BJ (cell line): ENCODE results near the gene EML6. TPM values are rescaled to one million over a fixed set of nuclear protein-coding genes. Genes with fewer than 3 reads are reported as not detected.
A peak's percentile ranks its signal among the peaks of the same experiment; 100 is the strongest.

Experiments
- CTCF ChIA-PET: fragments of 350-600 bp; formaldehyde crosslinking; extraction: SDS; loops from one replicate; lab custom pipeline; 2021; ENCODE audit warnings: antibody characterized with exemption, inconsistent platforms; lab: Yijun Ruan, JAX
- POLR2A ChIA-PET: fragments of 300-600 bp; sonication (Branson Sonifier 250); formaldehyde crosslinking; extraction: SDS; loops from one replicate; lab custom pipeline; 2021; ENCODE audit warnings: antibody characterized with exemption; lab: Charles Lee
- DNase-seq: peaks from one replicate; pipeline ENCODE4 v3.0.0-alpha.2; 2011; ENCODE audit warnings: low read depth
- H3K27me3 ChIP-seq: 2 replicates; pipeline ENCODE4 v1.6.0; 2011; ENCODE audit warnings: low read length; ENCODE audit not compliant: control insufficient read depth, insufficient read depth
- H3K36me3 ChIP-seq: 2 replicates; pipeline ENCODE4 v1.5.1; 2011; ENCODE audit warnings: low read length; ENCODE audit not compliant: control insufficient read depth, insufficient read depth
- H3K4me3 ChIP-seq: 2 replicates; pipeline ENCODE4 v1.5.1; 2011; ENCODE audit warnings: low read depth, mild to moderate bottlenecking, control low read depth, low read length
- CTCF ChIP-seq: IDR thresholded peaks from 2 replicates; pipeline ENCODE4 v1.5.1; 2011; ENCODE audit warnings: low read depth, mild to moderate bottlenecking, control low read depth, inconsistent platforms, low read length, moderate library complexity; ENCODE audit not compliant: insufficient read depth
- polyA plus RNA-seq: library from polyadenylated mRNA; depleted of rRNA; stranded (reverse); fragments of >200 nt; gene quantifications from 2 replicates; pipeline ENCODE4 v1.2.3, GENCODE V29; 2011

The EML6 gene
- polyA plus RNA-seq, 1 experiment: 0.18 TPM

GRCh38 chr2:54899576-54900200 is 176.2 kb downstream of the EML6 start:
- CTCF ChIA-PET: interaction anchor here (0.5 to 7.2 kb wide), 34 partner anchors 9 to 601 kb away, joined by 3 to 184 read pairs (median 3); partner anchors contain the start of gene RTN4
- POLR2A ChIA-PET: interaction anchor here (0.6 to 0.9 kb wide), 5 partner anchors 91 to 336 kb away, joined by 3 to 10 read pairs (median 5); no protein-coding TSS in a partner anchor
- no peak for DNase-seq

GRCh38 chr2:54901224-54901986 is 177.9 kb downstream of the EML6 start:
- no peak for TF ChIP-seq CTCF
- ChIA-PET POLR2A (no interaction called here), CTCF (interaction anchor here (1.7 to 7.2 kb wide), 4 partner anchors 111 to 271 kb away, joined by 5 to 184 read pairs (median 12); no protein-coding TSS in a partner anchor)
- Histone ChIP-seq H3K4me3 (no peak overlapping the region), H3K36me3 (no peaks in the 10 kb centered on the region), H3K27me3 (no peaks in the 10 kb centered on the region)
- DNase-seq: no peak

More at GRCh38 chr2:54899576-54900200, 176.2 kb downstream of the EML6 start:
- Histone ChIP-seq H3K27me3 (no peaks in the 10 kb centered on the region), H3K4me3 (no peak overlapping the region), H3K36me3 (no peaks in the 10 kb centered on the region)
- peak; percentile 70 for TF ChIP-seq CTCF

GRCh38 chr2:54902763-54903162 is 179.3 kb downstream of the EML6 start:
- H3K27me3 ChIP-seq: no peaks in the 10 kb centered on the region
- H3K4me3 ChIP-seq: no peak overlapping the region
- TF ChIP-seq CTCF: no peak
- CTCF ChIA-PET: interaction anchor here (1.4 to 7.2 kb wide), 2 partner anchors 112 to 270 kb away, joined by 5 to 184 read pairs; no protein-coding TSS in a partner anchor
- no peaks in the 10 kb centered on the region for H3K36me3 ChIP-seq
- POLR2A ChIA-PET: no interaction called here
- DNase-seq: no peak

DNA sequence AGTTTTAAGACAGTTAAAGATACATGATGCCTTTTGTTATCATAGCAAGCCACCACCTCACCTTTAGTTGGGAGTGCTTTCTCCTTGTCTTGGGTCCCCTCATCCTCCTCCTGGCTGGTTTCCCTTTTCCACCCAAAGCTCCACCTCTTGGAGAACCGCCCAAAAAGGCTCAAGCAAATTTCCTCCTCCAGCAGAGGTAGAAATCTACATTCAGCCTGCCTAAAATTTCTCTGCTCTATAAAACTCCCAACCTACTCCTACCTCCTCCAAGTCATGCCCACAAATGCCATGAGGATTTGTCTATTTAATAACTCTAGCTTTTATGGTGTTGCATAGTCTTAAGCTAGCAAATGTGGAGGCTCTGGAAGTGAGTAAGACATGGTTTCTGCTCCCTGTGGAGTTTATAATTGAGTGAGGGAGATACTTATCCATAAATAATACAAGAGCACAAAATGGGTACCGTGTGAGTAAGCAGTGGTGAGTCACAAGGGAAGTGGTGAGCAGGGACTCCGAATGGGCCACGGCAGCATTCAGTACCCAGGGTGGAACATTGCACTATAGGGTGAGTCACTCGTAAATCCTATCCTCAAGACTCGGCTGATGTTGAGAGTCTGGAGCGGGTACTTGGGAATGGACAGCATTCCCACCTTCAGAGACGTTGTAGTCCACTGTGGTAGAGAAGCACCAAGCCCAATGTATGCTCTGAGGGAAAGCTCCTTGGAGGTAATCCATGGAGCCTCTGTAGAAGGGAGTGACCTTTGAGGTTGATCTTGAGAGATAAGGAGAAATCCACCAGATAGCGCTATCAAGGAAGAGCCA is 180.5 kb downstream of the EML6 start:
- Histone ChIP-seq H3K36me3 (no peaks in the 10 kb centered on the region), H3K4me3 (no peak overlapping the region), H3K27me3 (no peaks in the 10 kb centered on the region)
- ChIA-PET CTCF (interaction anchor here (0.8 to 1.4 kb wide), 5 partner anchors 111 to 271 kb away, joined by 3 to 6 read pairs (median 3); partner anchors contain the start of gene RTN4), POLR2A (interaction anchor here (0.5 kb wide), 1 partner anchor 69 kb away, joined by 3 read pairs; no protein-coding TSS in a partner anchor)
- no peak for TF ChIP-seq CTCF
- peak; percentile 98 for DNase-seq
